ENCODE results near the gene EML4.
"Not testable (repeated sequence)": the region's sequence is repeated elsewhere in the genome, so short reads cannot be mapped to it uniquely, and the experiment has no call there.

The EML4 gene

GRCh38 chr2:42128721-42129486 lies 40.2 kb upstream of the EML4 start:
- no peak overlapping the region for H3K4me3 ChIP-seq (ENCODE audit: low read length)
- TF ChIP-seq CTCF (conservative IDR thresholded peaks at IDR 0.05; ENCODE audit: low read length), result no peak
- DNase-seq (ENCODE audit: low read depth), result peak; percentile 96

GRCh38 chr2:42129487-42129852 lies 39.7 kb upstream of the EML4 start:
- H3K4me3 ChIP-seq (ENCODE audit: low read length), result no peak overlapping the region
- DNase-seq (ENCODE audit: low read depth), result no peak
- TF ChIP-seq CTCF (conservative IDR thresholded peaks at IDR 0.05; ENCODE audit: low read length), result no peak

- DNase-seq (ENCODE audit: low read depth), result no peak
- no peak overlapping the region for H3K4me3 ChIP-seq (ENCODE audit: low read length)
- TF ChIP-seq CTCF (conservative IDR thresholded peaks at IDR 0.05; ENCODE audit: low read length), result no peak
Observed at GRCh38 chr2:42129947-42130346, 39.2 kb upstream of the EML4 start.

- H3K4me3 ChIP-seq (ENCODE audit: low read length); DNase-seq (ENCODE audit: low read depth): not testable (repeated sequence)
Observed at GRCh38 chr2:42130858-42131257, 38.3 kb upstream of the EML4 start.

- no peak for TF ChIP-seq CTCF (conservative IDR thresholded peaks at IDR 0.05; ENCODE audit: low read length)
- peak; percentile 98 for DNase-seq (ENCODE audit: low read depth)
- peak overlapping the region; percentile 29; the same call in 1 of the 2 replicates for H3K4me3 ChIP-seq (ENCODE audit: low read length)
Observed at GRCh38 chr2:42132191-42132965, 36.8 kb upstream of the EML4 start.

- H3K4me3 ChIP-seq (ENCODE audit: low read length), result peak overlapping the region; percentile 48
- 0 out of 2 replicates have a peak, but pooled peaks have one; percentile 7 for TF ChIP-seq CTCF (conservative IDR thresholded peaks at IDR 0.05; ENCODE audit: low read length)
- DNase-seq (ENCODE audit: low read depth), result peak; percentile 98
Observed at GRCh38 chr2:42132966-42133641, 36.0 kb upstream of the EML4 start.

- DNase-seq (ENCODE audit: low read depth), result no peak
- no peak for TF ChIP-seq CTCF (conservative IDR thresholded peaks at IDR 0.05; ENCODE audit: low read length)
- peak overlapping the region; percentile 48 for H3K4me3 ChIP-seq (ENCODE audit: low read length)
Observed at GRCh38 chr2:42133771-42134195, 35.4 kb upstream of the EML4 start.

- H3K4me3 ChIP-seq (ENCODE audit: low read length), result not testable (repeated sequence)
Observed at GRCh38 chr2:42134401-42134932, 34.7 kb upstream of the EML4 start.

More at GRCh38 chr2:42134401-42134932, 34.7 kb upstream of the EML4 start:
- DNase-seq (ENCODE audit: low read depth), result not testable (repeated sequence)
